Mesodermal cell (in vitro differentiated cells): ENCODE results near the gene EFNA2.
"Not testable (repeated sequence)": the region's sequence is repeated elsewhere in the genome, so short reads cannot be mapped to it uniquely, and the experiment has no call there.

Experiments used
- H3K27ac ChIP-seq: 2 replicates; pipeline ENCODE4 v1.7.0; 2013; ENCODE audit warnings: mild to moderate bottlenecking, low read depth, low read length, moderate library complexity; ENCODE audit not compliant: severe bottlenecking
- H3K36me3 ChIP-seq: 2 replicates; pipeline ENCODE4 v1.7.1; 2013; ENCODE audit warnings: mild to moderate bottlenecking, low read length, moderate library complexity; ENCODE audit not compliant: control insufficient read depth, insufficient read depth
- H3K4me1 ChIP-seq: one replicate; pipeline ENCODE4 v1.7.1; 2013; ENCODE audit warnings: mild to moderate bottlenecking, low read length; ENCODE audit not compliant: insufficient read depth, control insufficient read depth, poor library complexity, severe bottlenecking
- H3K4me3 ChIP-seq: 2 replicates; pipeline ENCODE4 v1.7.0; 2013; ENCODE audit warnings: low read length, control low read depth, mild to moderate bottlenecking; ENCODE audit not compliant: insufficient read depth, poor library complexity, severe bottlenecking; ENCODE audit errors: extremely low read depth
- H3K9me3 ChIP-seq: 2 replicates; pipeline ENCODE4 v1.7.1; 2013; ENCODE audit warnings: mild to moderate bottlenecking, low read length, moderate library complexity; ENCODE audit not compliant: control insufficient read depth
- WGBS, 2 experiments: methylation state at CpG; one replicate each; pipeline ENCODE4 v1.1.5; 2013; ENCODE audit warnings: missing lambda C conversion rate in 2 of 2; ENCODE audit not compliant: insufficient coverage in 2 of 2; 5-methylcytosine and 5-hydroxymethylcytosine counted together

EFNA2 gene

GRCh38 chr19:1296575-1297271, 11.1 kb downstream of the EFNA2 start:
- Histone ChIP-seq H3K9me3 (no peaks in the 10 kb centered on the region), H3K4me1 (no peaks in the 10 kb centered on the region), H3K4me3 (no peak overlapping the region), H3K36me3 (peaks cover 13% of the 10 kb centered on the region), H3K27ac (no peak overlapping the region)
- WGBS, 2 experiments: 92 to 97% methylated on average over 13 to 16 of the region's 24 CpGs

- WGBS, 2 experiments: 81 to 95% methylated on average over 5 to 7 of the region's 8 CpGs
- Histone ChIP-seq H3K27ac (no peak overlapping the region), H3K9me3 (no peaks in the 10 kb centered on the region), H3K4me1 (no peaks in the 10 kb centered on the region), H3K4me3 (no peak overlapping the region), H3K36me3 (peaks cover 13% of the 10 kb centered on the region)
Measured at GRCh38 chr19:1298235-1298634, 12.6 kb downstream of the EFNA2 start.

GRCh38 chr19:1299801-1300200, 14.1 kb downstream of the EFNA2 start:
- Histone ChIP-seq H3K36me3 (peaks cover 13% of the 10 kb centered on the region), H3K4me1 (no peaks in the 10 kb centered on the region), H3K4me3 (no peak overlapping the region), H3K27ac (no peak overlapping the region), H3K9me3 (no peaks in the 10 kb centered on the region)
- 92% methylated on average over 20 to 25 of the region's 34 CpGs for WGBS, 2 experiments

- WGBS, 2 experiments: 89 to 93% methylated on average over 11 to 14 of the region's 35 CpGs
- H3K4me3 ChIP-seq: no peak overlapping the region
- no peaks in the 10 kb centered on the region for H3K4me1 ChIP-seq
- no peak overlapping the region for H3K27ac ChIP-seq
- H3K9me3 ChIP-seq: no peaks in the 10 kb centered on the region
- H3K36me3 ChIP-seq: peaks cover 13% of the 10 kb centered on the region
Measured at GRCh38 chr19:1300744-1301490, 15.2 kb downstream of the EFNA2 start.

- H3K27ac ChIP-seq: no peak overlapping the region
- WGBS, 2 experiments: 86 to 94% methylated on average over 20 to 29 of the region's 36 CpGs
- no peaks in the 10 kb centered on the region for H3K4me1 ChIP-seq
- no peak overlapping the region for H3K4me3 ChIP-seq
- no peaks in the 10 kb centered on the region for H3K9me3 ChIP-seq
- H3K36me3 ChIP-seq: peaks cover 9% of the 10 kb centered on the region
Measured at GRCh38 chr19:1302533-1303239, 17.0 kb downstream of the EFNA2 start.

GRCh38 chr19:1304197-1304924, 18.7 kb downstream of the EFNA2 start:
- Histone ChIP-seq H3K27ac (no peak overlapping the region), H3K4me1 (no peaks in the 10 kb centered on the region), H3K36me3 (no peaks in the 10 kb centered on the region), H3K9me3 (no peaks in the 10 kb centered on the region), H3K4me3 (no peak overlapping the region)
- WGBS, 2 experiments: 92 to 96% methylated on average over 25 to 27 of the region's 28 CpGs

GRCh38 chr19:1305354-1305753, 19.7 kb downstream of the EFNA2 start:
- WGBS, 2 experiments: 82 to 89% methylated on average over 2 to 6 of the region's 9 CpGs
- H3K36me3 ChIP-seq, H3K9me3 ChIP-seq, H3K4me3 ChIP-seq, H3K27ac ChIP-seq, H3K4me1 ChIP-seq: not testable (repeated sequence)

- Histone ChIP-seq H3K4me3 (no peak overlapping the region), H3K9me3 (no peaks in the 10 kb centered on the region), H3K4me1 (no peaks in the 10 kb centered on the region), H3K27ac (no peak overlapping the region), H3K36me3 (no peaks in the 10 kb centered on the region)
- 93 to 95% methylated on average over 35 to 36 of the region's 38 CpGs for WGBS, 2 experiments
Measured at GRCh38 chr19:1307320-1307719, 21.6 kb downstream of the EFNA2 start.

GRCh38 chr19:1307755-1308303, 22.2 kb downstream of the EFNA2 start:
- peaks cover under 1% of the 10 kb centered on the region for H3K4me1 ChIP-seq
- 93 to 96% methylated on average over 10 to 16 of the region's 20 CpGs for WGBS, 2 experiments

GRCh38 chr19:1308718-1309117, 23.0 kb downstream of the EFNA2 start:
- 70 to 73% methylated on average over 2 to 7 of the region's 11 CpGs for WGBS, 2 experiments
- Histone ChIP-seq H3K36me3 (no peaks in the 10 kb centered on the region), H3K4me3 (no peak overlapping the region), H3K4me1 (peaks cover 10% of the 10 kb centered on the region), H3K9me3 (no peaks in the 10 kb centered on the region), H3K27ac (no peak overlapping the region)

More at GRCh38 chr19:1307755-1308303, 22.2 kb downstream of the EFNA2 start:
- H3K4me3 ChIP-seq: no peak overlapping the region
- no peak overlapping the region for H3K27ac ChIP-seq
- H3K9me3 ChIP-seq: no peaks in the 10 kb centered on the region
- H3K36me3 ChIP-seq: no peaks in the 10 kb centered on the region
